Naive thymus-derived CD8-positive, alpha-beta T cell (primary cell): ENCODE measurements around the gene IGFBP4. TPM values are rescaled to one million over a fixed set of nuclear protein-coding genes. Genes with fewer than 3 reads are reported as not detected.
A peak's percentile ranks its signal among the peaks of the same experiment; 100 is the strongest.

Experiments
- ATAC-seq, 2 donors: fragments of 150-1000 bp; cut with Tn5 transposase in 1 of 2; sonication (Bioruptor Pico), chemical (Tn5 transposase) in 1 of 2; 1 replicate in 1 of 2; 2 replicates in 1 of 2; pipeline ENCODE4 v1.10.0; 2021; ENCODE audit warnings: mild to moderate bottlenecking in 2 of 2, moderate library complexity in 2 of 2
- POLR2A ChIA-PET: fragments of 350-600 bp; sonication (Branson Sonifier 250); formaldehyde crosslinking; loops from one replicate; lab custom pipeline; 2021; ENCODE audit warnings: antibody characterized with exemption; lab: Charles Lee
- DNase-seq, 10 donors: peaks; one replicate each; pipeline versions ENCODE4 v3.0.0 to v3.0.0-alpha.2; 2020 to 2022
- H3K27ac Mint-ChIP-seq, 10 donors: one replicate each; pipeline ENCODE4 v1.8.0; 2020 to 2022; ENCODE audit warnings: mild to moderate bottlenecking in 10 of 10, mixed read lengths in 10 of 10, moderate library complexity in 4 of 10, inconsistent platforms in 1 of 10
- H3K27me3 Mint-ChIP-seq, 5 donors: one replicate each; pipeline ENCODE4 v1.8.0; 2021 to 2022; ENCODE audit warnings: mixed read lengths in 5 of 5
- H3K36me3 Mint-ChIP-seq, 3 donors: one replicate each; pipeline ENCODE4 v1.8.0; 2020 to 2022; ENCODE audit warnings: mixed read lengths in 3 of 3, mild to moderate bottlenecking in 2 of 3, inconsistent platforms in 1 of 3
- H3K4me1 Mint-ChIP-seq, 4 donors: one replicate each; pipeline ENCODE4 v1.8.0; 2021 to 2022; ENCODE audit warnings: mixed read lengths in 4 of 4
- H3K4me3 Mint-ChIP-seq, 10 donors: one replicate each; pipeline ENCODE4 v1.8.0; 2020 to 2022; ENCODE audit warnings: mild to moderate bottlenecking in 10 of 10, mixed read lengths in 10 of 10, moderate library complexity in 6 of 10, inconsistent platforms in 1 of 10
- H3K9me3 Mint-ChIP-seq, 9 donors: one replicate each; pipeline ENCODE4 v1.8.0; 2020 to 2022; ENCODE audit warnings: mixed read lengths in 9 of 9, mild to moderate bottlenecking in 3 of 9, inconsistent platforms in 1 of 9, moderate library complexity in 1 of 9
- polyA plus RNA-seq, 3 donors: library from polyadenylated mRNA; unstranded; fragments of 300-500 nt; fragmentation: Illumina TruSeq; gene quantifications; one replicate each; pipeline ENCODE4 v1.2.3, GENCODE V29; 2021
- total RNA-seq, 8 experiments: library from RNA in 2 of 8; stranded (reverse) in 2 of 8; gene quantifications; one replicate each; pipeline ENCODE4 v1.2.3 and lab custom pipeline; 2021 to 2026

IGFBP4 gene
- total and polyA plus RNA-seq, 5 experiments from 2014 or later = 0.09 to 1.0 (median 0.83) TPM; not detected in 1

- Mint-ChIP-seq H3K4me1 (peaks cover 24 to 60% (median 48%) of the 10 kb centered on the region in 4 donors), H3K36me3 (no peaks in the 10 kb centered on the region), H3K27me3 (no peaks in the 10 kb centered on the region), H3K4me3 (peak overlapping the region in 9 of 10 donors; percentile 7 to 77 (median 72)), H3K9me3 (no peaks in the 10 kb centered on the region), H3K27ac (peak overlapping the region; percentile 91 to 99 (median 97))
- DNase-seq = no peak
- ATAC-seq = no peak
- POLR2A ChIA-PET = interaction anchor here (0.5 to 2.2 kb wide), 17 partner anchors 10 to 261 kb away, joined by 3 to 9 read pairs (median 5); partner anchors contain the start of gene WIPF2
Observed at GRCh38 chr17:40479754-40480480, 36.7 kb downstream of the IGFBP4 start.

DNA sequence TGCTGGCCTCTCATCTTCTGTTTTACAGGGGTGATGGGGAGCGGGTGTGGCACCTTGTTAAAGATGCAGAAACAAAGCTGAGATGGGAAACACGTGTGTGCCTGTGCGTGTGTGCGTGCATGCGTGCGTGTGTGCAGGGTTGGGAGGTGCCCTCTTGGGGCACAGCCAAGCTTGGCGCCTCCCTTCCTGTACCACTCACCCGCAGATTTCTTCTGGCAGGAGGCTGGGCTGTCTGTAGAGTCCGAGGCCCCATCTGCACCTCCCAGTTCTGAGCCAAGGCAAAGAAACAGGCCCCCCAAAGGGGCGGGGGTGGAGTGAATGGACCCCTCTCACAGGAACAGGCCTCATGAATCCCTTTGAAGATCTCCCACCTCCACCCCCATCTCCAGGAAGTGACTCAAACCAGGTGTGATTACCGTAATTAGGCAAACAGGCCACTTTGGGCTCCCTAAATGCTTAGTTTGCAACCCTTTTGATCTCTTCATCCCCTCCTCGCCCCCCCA is 37.3 kb downstream of the IGFBP4 start:
- Mint-ChIP-seq H3K27me3 (no peaks in the 10 kb centered on the region), H3K4me1 (peaks cover 25 to 63% (median 52%) of the 10 kb centered on the region in 4 donors), H3K27ac (peak overlapping the region; percentile 91 to 99 (median 97)), H3K9me3 (no peaks in the 10 kb centered on the region), H3K4me3 (peak overlapping the region; percentile 53 to 77 (median 68)), H3K36me3 (no peaks in the 10 kb centered on the region)
- peak; percentile 93 to 95 for ATAC-seq
- POLR2A ChIA-PET = interaction anchor here (0.5 to 2.2 kb wide), 17 partner anchors 10 to 262 kb away, joined by 3 to 9 read pairs (median 5); partner anchors contain the start of gene WIPF2
- peak; percentile 52 to 94 (median 87) for DNase-seq

GRCh38 chr17:40481106-40481505 is 37.9 kb downstream of the IGFBP4 start:
- peaks cover 25 to 66% (median 51%) of the 10 kb centered on the region in 4 donors for H3K4me1 Mint-ChIP-seq
- H3K27me3 Mint-ChIP-seq = no peaks in the 10 kb centered on the region
- peak overlapping the region; percentile 53 to 77 (median 68) for H3K4me3 Mint-ChIP-seq
- DNase-seq = no peak
- POLR2A ChIA-PET = interaction anchor here (1.0 to 2.2 kb wide), 7 partner anchors 11 to 262 kb away, joined by 5 to 9 read pairs (median 7); partner anchors contain the start of gene WIPF2
- peak overlapping the region; percentile 91 to 99 (median 97) for H3K27ac Mint-ChIP-seq
- peak in 1 of 2 donors; percentile 11 for ATAC-seq
- no peaks in the 10 kb centered on the region for H3K9me3 Mint-ChIP-seq
- no peaks in the 10 kb centered on the region for H3K36me3 Mint-ChIP-seq

DNA sequence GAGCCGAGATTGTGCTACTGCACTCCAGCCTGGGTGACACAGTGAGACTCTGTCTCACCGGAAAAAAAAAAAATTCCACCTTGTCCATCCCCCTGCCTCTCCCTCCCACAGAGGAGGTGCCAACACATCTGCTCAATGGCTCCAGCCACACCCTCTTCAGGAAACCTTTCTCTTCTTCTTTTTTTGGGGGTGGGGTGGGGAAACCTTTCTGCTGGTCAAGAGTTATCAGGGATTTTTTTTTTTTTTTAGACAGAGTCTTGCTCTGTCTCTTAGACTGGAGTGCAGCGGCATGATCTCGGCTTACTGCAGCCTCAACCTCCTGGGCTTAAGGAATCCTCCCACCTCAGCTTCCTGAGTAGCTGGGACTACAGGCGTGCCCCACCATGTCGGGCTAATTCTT is 39.5 kb downstream of the IGFBP4 start:
- DNase-seq (no peak), ATAC-seq (no peak)
- Mint-ChIP-seq H3K36me3 (no peaks in the 10 kb centered on the region), H3K27ac (peak overlapping the region in 9 of 10 donors; percentile 43 to 99 (median 89)), H3K4me3 (no peak overlapping the region), H3K27me3 (no peaks in the 10 kb centered on the region), H3K9me3 (no peaks in the 10 kb centered on the region), H3K4me1 (peaks cover 27 to 67% (median 48%) of the 10 kb centered on the region in 4 donors)
- POLR2A ChIA-PET = interaction anchor here (1.1 kb wide), 1 partner anchor 50 kb away, joined by 3 read pairs; no protein-coding TSS in a partner anchor

DNA sequence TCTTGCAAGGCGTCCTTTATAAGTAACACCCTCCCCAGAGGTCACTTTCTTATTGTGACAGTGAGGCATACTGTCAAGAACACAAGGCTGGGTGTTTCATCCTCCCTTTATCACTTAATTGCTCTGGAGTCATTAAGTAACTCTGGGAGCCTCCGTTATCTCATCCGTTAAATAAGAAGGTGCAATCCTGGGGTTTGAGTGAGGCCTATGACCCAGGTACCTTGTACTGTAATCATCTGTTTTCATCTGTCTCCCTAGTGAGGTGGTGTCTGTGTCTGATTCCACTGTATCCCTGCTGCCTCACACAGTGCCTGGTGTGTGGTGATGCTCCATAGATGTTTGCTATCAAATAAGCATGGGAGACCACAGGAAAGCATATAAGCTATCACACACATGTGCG is 40.4 kb downstream of the IGFBP4 start:
- H3K4me3 Mint-ChIP-seq = no peak overlapping the region
- H3K9me3 Mint-ChIP-seq = no peaks in the 10 kb centered on the region
- POLR2A ChIA-PET = interaction anchor here (0.6 to 1.2 kb wide), 2 partner anchors 50 to 270 kb away, joined by 3 read pairs; no protein-coding TSS in a partner anchor
- DNase-seq (no peak), ATAC-seq (no peak)
- no peaks in the 10 kb centered on the region for H3K36me3 Mint-ChIP-seq
- no peaks in the 10 kb centered on the region for H3K27me3 Mint-ChIP-seq
- H3K4me1 Mint-ChIP-seq = peaks cover 27 to 69% (median 47%) of the 10 kb centered on the region in 4 donors
- H3K27ac Mint-ChIP-seq = peak overlapping the region in 9 of 10 donors; percentile 23 to 99 (median 80)

DNA sequence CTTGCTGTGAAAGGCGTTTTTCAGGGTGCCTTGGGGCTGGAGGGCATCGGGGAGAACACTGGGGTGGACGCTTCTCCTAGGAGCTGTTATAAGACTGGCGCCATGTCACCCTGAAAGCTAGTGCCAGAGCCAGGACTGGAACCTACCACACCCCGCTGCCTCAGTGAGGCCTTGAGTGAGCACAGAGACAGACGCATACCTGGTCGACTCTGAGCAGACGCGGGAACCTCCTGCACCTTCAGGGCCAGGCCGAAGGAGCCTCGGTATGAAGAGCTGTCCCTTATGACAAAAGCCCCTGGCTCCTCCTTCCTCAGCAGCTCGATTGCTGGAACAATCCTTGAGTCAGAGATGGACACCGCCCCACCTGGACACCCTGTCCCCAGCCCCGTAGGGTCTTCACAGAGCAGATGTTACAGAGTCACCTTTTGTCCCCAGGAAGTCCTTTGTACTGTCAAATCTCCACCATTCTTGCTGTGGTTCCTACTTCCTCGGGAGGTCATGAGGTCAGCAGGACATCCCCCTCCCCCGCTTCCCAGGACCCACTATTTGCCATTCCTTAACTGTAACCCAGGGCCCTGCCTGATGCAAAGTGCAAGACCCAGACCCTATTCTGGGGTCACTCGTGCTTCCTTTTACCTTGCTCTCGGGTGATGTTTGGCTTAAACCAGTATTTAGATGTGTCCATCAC is 41.2 kb downstream of the IGFBP4 start:
- Mint-ChIP-seq H3K36me3 (no peaks in the 10 kb centered on the region), H3K27ac (peak overlapping the region in 7 of 10 donors; percentile 37 to 99 (median 80)), H3K27me3 (no peaks in the 10 kb centered on the region), H3K9me3 (no peaks in the 10 kb centered on the region), H3K4me1 (peaks cover 23 to 70% (median 49%) of the 10 kb centered on the region in 4 donors), H3K4me3 (no peak overlapping the region)
- POLR2A ChIA-PET = interaction anchor here (0.6 to 1.2 kb wide), 2 partner anchors 49 to 270 kb away, joined by 3 read pairs; no protein-coding TSS in a partner anchor
- DNase-seq (no peak), ATAC-seq (no peak)

GRCh38 chr17:40484973-40485530 is 41.8 kb downstream of the IGFBP4 start:
- ATAC-seq (no peak), DNase-seq (no peak)
- H3K27ac Mint-ChIP-seq = peak overlapping the region in 5 of 10 donors; percentile 37 to 88 (median 67)
- H3K4me3 Mint-ChIP-seq = no peak overlapping the region
- H3K27me3 Mint-ChIP-seq = no peaks in the 10 kb centered on the region
- no peaks in the 10 kb centered on the region for H3K9me3 Mint-ChIP-seq
- peaks cover 26 to 73% (median 52%) of the 10 kb centered on the region in 4 donors for H3K4me1 Mint-ChIP-seq
- no peaks in the 10 kb centered on the region for H3K36me3 Mint-ChIP-seq
- POLR2A ChIA-PET = interaction anchor here (1.2 kb wide), 1 partner anchor 49 kb away, joined by 3 read pairs; no protein-coding TSS in a partner anchor

DNA sequence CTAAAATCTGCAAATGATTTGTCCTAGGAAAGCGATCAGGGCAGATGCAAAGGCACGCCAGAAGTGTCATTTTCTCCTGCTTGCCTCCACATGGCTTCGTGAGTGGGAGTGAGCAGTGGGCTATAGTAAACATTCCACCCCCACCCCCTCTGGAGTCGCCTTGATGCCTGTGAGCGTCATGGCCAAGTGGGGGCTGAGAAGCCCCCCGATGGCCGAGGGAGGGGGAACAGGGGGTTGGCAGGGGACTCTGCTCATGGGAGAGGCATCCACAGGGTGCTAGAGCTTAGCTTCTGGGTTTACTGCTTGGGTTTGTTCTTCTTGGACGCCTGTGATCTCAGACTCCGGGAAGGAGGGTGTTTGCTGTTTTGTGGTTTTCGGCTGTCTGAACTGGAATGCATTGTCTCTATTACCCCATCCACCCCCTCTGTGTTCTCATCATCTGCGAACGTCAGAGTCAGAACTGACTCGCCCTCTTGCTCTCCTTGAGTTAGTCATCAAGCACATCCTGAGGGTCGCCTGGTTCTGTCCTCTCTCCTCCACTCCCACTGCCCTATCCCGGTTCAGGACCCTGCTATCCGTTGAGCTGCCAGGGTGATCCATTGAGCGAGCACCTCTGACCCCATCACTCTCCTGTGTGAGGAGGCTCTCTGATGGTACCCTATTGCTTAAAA is 42.7 kb downstream of the IGFBP4 start:
- H3K9me3 Mint-ChIP-seq = no peaks in the 10 kb centered on the region
- peak overlapping the region in 4 of 10 donors; percentile 3 to 71 (median 58) for H3K27ac Mint-ChIP-seq
- DNase-seq (no peak), ATAC-seq (no peak)
- H3K4me1 Mint-ChIP-seq = peaks cover 26 to 73% (median 52%) of the 10 kb centered on the region in 4 donors
- no peaks in the 10 kb centered on the region for H3K36me3 Mint-ChIP-seq
- H3K4me3 Mint-ChIP-seq = no peak overlapping the region
- H3K27me3 Mint-ChIP-seq = no peaks in the 10 kb centered on the region
- POLR2A ChIA-PET = no interaction called here

GRCh38 chr17:40486522-40487370 is 43.5 kb downstream of the IGFBP4 start:
- POLR2A ChIA-PET = interaction anchor here (0.6 to 1.6 kb wide), 2 partner anchors 19 to 48 kb away, joined by 4 to 5 read pairs; no protein-coding TSS in a partner anchor
- ATAC-seq (no peak), DNase-seq (no peak)
- Mint-ChIP-seq H3K27ac (peak overlapping the region in 2 of 10 donors; percentile 25), H3K36me3 (no peaks in the 10 kb centered on the region), H3K9me3 (no peaks in the 10 kb centered on the region), H3K4me3 (no peak overlapping the region), H3K27me3 (no peaks in the 10 kb centered on the region), H3K4me1 (peaks cover 27 to 72% (median 52%) of the 10 kb centered on the region in 4 donors)

GRCh38 chr17:40487371-40488020 is 44.2 kb downstream of the IGFBP4 start:
- no peaks in the 10 kb centered on the region for H3K36me3 Mint-ChIP-seq
- no peak for ATAC-seq

More at GRCh38 chr17:40487371-40488020, 44.2 kb downstream of the IGFBP4 start:
- Mint-ChIP-seq H3K27ac (peak overlapping the region in 1 of 10 donors; percentile 57), H3K27me3 (no peaks in the 10 kb centered on the region), H3K4me1 (peaks cover 29 to 67% (median 50%) of the 10 kb centered on the region in 4 donors), H3K4me3 (no peak overlapping the region), H3K9me3 (no peaks in the 10 kb centered on the region)
- POLR2A ChIA-PET = interaction anchor here (0.6 to 1.6 kb wide), 3 partner anchors 19 to 134 kb away, joined by 3 to 5 read pairs (median 4); no protein-coding TSS in a partner anchor
- DNase-seq = no peak
